H9 (cell line): ENCODE measurements around the gene PCED1A. TPM values are rescaled to one million over a fixed set of nuclear protein-coding genes. Genes with fewer than 3 reads are reported as not detected.

Experiments used
- DNase-seq: peaks from one replicate; pipeline ENCODE4 v3.0.0-alpha.2; 2017
- H2AFZ ChIP-seq: one replicate; pipeline ENCODE4 v1.6.1; 2013; ENCODE audit warnings: mild to moderate bottlenecking, low read length, control low read depth, moderate library complexity
- H2AK5ac ChIP-seq: 2 replicates; pipeline ENCODE4 v1.6.1; 2013; ENCODE audit warnings: low read length, control low read depth, mixed read lengths; ENCODE audit not compliant: insufficient read length
- H2BK120ac ChIP-seq: one replicate; pipeline ENCODE4 v1.6.1; 2013; ENCODE audit warnings: low read depth, mild to moderate bottlenecking, low read length, control low read depth, inconsistent platforms; ENCODE audit not compliant: poor library complexity, severe bottlenecking
- H2BK12ac ChIP-seq: 2 replicates; pipeline ENCODE4 v1.6.1; 2013; ENCODE audit warnings: low read length, control low read depth, mixed read lengths, low read depth; ENCODE audit not compliant: insufficient read length
- H2BK15ac ChIP-seq: 2 replicates; pipeline ENCODE4 v1.6.1; 2013; ENCODE audit warnings: low read depth, low read length, control low read depth
- H2BK20ac ChIP-seq: one replicate; pipeline ENCODE4 v1.6.1; 2013; ENCODE audit warnings: low read depth, mild to moderate bottlenecking, low read length, control low read depth, inconsistent platforms; ENCODE audit not compliant: poor library complexity, severe bottlenecking
- H2BK5ac ChIP-seq: 2 replicates; pipeline ENCODE4 v1.6.1; 2013; ENCODE audit warnings: low read length, control low read depth, mixed read lengths; ENCODE audit not compliant: insufficient read length
- H3K14ac ChIP-seq: 2 replicates; pipeline ENCODE4 v1.6.1; 2013; ENCODE audit warnings: low read length, control low read depth; ENCODE audit not compliant: insufficient read depth
- H3K18ac ChIP-seq: 2 replicates; pipeline ENCODE4 v1.6.1; 2013; ENCODE audit warnings: low read depth, mild to moderate bottlenecking, mixed read lengths, low read length, control low read depth; ENCODE audit not compliant: insufficient read length
- H3K23ac ChIP-seq: 2 replicates; pipeline ENCODE4 v1.6.1; 2013; ENCODE audit warnings: low read length, control low read depth, mixed read lengths, low read depth; ENCODE audit not compliant: insufficient read length
- H3K23me2 ChIP-seq: 2 replicates; pipeline ENCODE4 v1.6.1; 2013; ENCODE audit warnings: low read depth, mild to moderate bottlenecking, mixed read lengths, low read length, control low read depth; ENCODE audit not compliant: insufficient read length, poor library complexity, severe bottlenecking
- H3K27ac ChIP-seq: 2 replicates; pipeline ENCODE4 v1.5.1; 2013; ENCODE audit warnings: low read length, control low read depth, mixed read lengths, low read depth; ENCODE audit not compliant: insufficient read length
- H3K27me3 ChIP-seq: 2 replicates; pipeline ENCODE4 v1.6.1; 2013; ENCODE audit warnings: low read length, control low read depth, inconsistent platforms; ENCODE audit not compliant: insufficient read depth
- H3K4ac ChIP-seq: 2 replicates; pipeline ENCODE4 v1.6.1; 2013; ENCODE audit warnings: low read depth, mild to moderate bottlenecking, control low read depth, inconsistent platforms, low read length, moderate library complexity
- H3K4me1 ChIP-seq: 2 replicates; pipeline ENCODE4 v1.6.1; 2013; ENCODE audit warnings: low read length, control low read depth, inconsistent platforms; ENCODE audit not compliant: insufficient read depth
- H3K4me2 ChIP-seq: 2 replicates; pipeline ENCODE4 v1.6.1; 2013; ENCODE audit warnings: low read length, control low read depth, mixed read lengths; ENCODE audit not compliant: insufficient read length, insufficient read depth
- H3K56ac ChIP-seq: 2 replicates; pipeline ENCODE4 v1.6.1; 2013; ENCODE audit warnings: low read depth, mild to moderate bottlenecking, mixed read lengths, low read length, control low read depth; ENCODE audit not compliant: insufficient read length
- H3K79me1 ChIP-seq: 2 replicates; pipeline ENCODE4 v1.6.1; 2013; ENCODE audit warnings: low read depth, mild to moderate bottlenecking, moderate library complexity, low read length, control low read depth, inconsistent platforms; ENCODE audit not compliant: insufficient read depth, poor library complexity, severe bottlenecking
- H3K79me2 ChIP-seq: 2 replicates; pipeline ENCODE4 v1.6.1; 2013; ENCODE audit warnings: low read length, control low read depth, inconsistent platforms; ENCODE audit not compliant: insufficient read depth
- H3K9ac ChIP-seq: 2 replicates; pipeline ENCODE4 v1.6.1; 2013; ENCODE audit warnings: low read length, control low read depth, mixed read lengths; ENCODE audit not compliant: insufficient read length; ENCODE audit errors: extremely low read depth
- H3K9me3 ChIP-seq: one replicate; pipeline ENCODE4 v1.6.1; 2013; ENCODE audit warnings: low read depth, low read length, inconsistent platforms; ENCODE audit not compliant: control insufficient read depth
- H3T11ph ChIP-seq: one replicate; pipeline ENCODE4 v1.6.1; 2013; ENCODE audit warnings: mild to moderate bottlenecking, low read length, control low read depth, inconsistent platforms
- H4K20me1 ChIP-seq: one replicate; pipeline ENCODE4 v1.6.1; 2013; ENCODE audit not compliant: control insufficient read depth, insufficient read length, insufficient read depth
- H4K5ac ChIP-seq: 2 replicates; pipeline ENCODE4 v1.6.1; 2013; ENCODE audit warnings: low read depth, mild to moderate bottlenecking, mixed read lengths, low read length, control low read depth; ENCODE audit not compliant: insufficient read length
- H4K8ac ChIP-seq: replicated peaks from 2 replicates; pipeline ENCODE4 v1.6.1; 2013; ENCODE audit warnings: low read length, control low read depth, mixed read lengths, low read depth; ENCODE audit not compliant: insufficient read length
- H4K91ac ChIP-seq: 2 replicates; pipeline ENCODE4 v1.6.1; 2013; ENCODE audit warnings: low read depth, mild to moderate bottlenecking, moderate library complexity, mixed read lengths, low read length, control low read depth; ENCODE audit not compliant: insufficient read length
- H3K27ac Mint-ChIP-seq, 3 experiments: 2 replicates in 2 of 3; 3 replicates in 1 of 3; pipeline ENCODE4 v1.8.0; 2020 to 2021; ENCODE audit warnings: mixed read lengths in 3 of 3, mild to moderate bottlenecking in 1 of 3, moderate library complexity in 1 of 3
- H3K27me3 Mint-ChIP-seq: 2 replicates; pipeline ENCODE4 v1.8.0; 2021; ENCODE audit warnings: low read depth, mild to moderate bottlenecking, moderate library complexity, mixed read lengths
- H3K36me3 Mint-ChIP-seq, 3 experiments: 2 replicates in 2 of 3; 3 replicates in 1 of 3; pipeline ENCODE4 v1.8.0; 2020 to 2021; ENCODE audit warnings: low read depth in 3 of 3, mixed read lengths in 3 of 3; ENCODE audit not compliant: insufficient read depth in 1 of 3
- H3K4me1 Mint-ChIP-seq, 2 experiments: 2 replicates each; pipeline ENCODE4 v1.8.0; 2020; ENCODE audit warnings: mixed read lengths in 2 of 2
- H3K4me3 Mint-ChIP-seq, 2 experiments: 2 replicates in 1 of 2; 3 replicates in 1 of 2; pipeline ENCODE4 v1.8.0; 2020 to 2021; ENCODE audit warnings: mild to moderate bottlenecking in 2 of 2, mixed read lengths in 2 of 2, moderate library complexity in 1 of 2
- H3K9me3 Mint-ChIP-seq, 2 experiments: 2 replicates in 1 of 2; 3 replicates in 1 of 2; pipeline ENCODE4 v1.8.0; 2020; ENCODE audit warnings: mild to moderate bottlenecking in 2 of 2, mixed read lengths in 2 of 2, moderate library complexity in 1 of 2
- CTCF ChIP-seq: fragments of 200-600 bp; sonication (generic); conservative IDR thresholded peaks from 3 replicates; pipeline ENCODE4 v1.8.0; 2021; ENCODE audit warnings: antibody characterized with exemption, mild to moderate bottlenecking
- WGBS: extraction: QIAGEN DNeasy Blood & Tissue Kit; methylation state at CpG from one replicate; pipeline ENCODE4 v1.1.7; 2013; ENCODE audit warnings: missing lambda C conversion rate, low lambda C conversion rate, mixed read lengths; ENCODE audit not compliant: insufficient read length; ENCODE audit errors: extremely low coverage; 5-methylcytosine and 5-hydroxymethylcytosine counted together
- total RNA-seq: library from RNA; stranded (reverse); gene quantifications from 2 replicates; pipeline ENCODE4 v1.2.1, GENCODE V29; 2021

PCED1A gene
- total RNA-seq, 1 experiment from 2014 or later: 30.8 TPM

- H3K27ac ChIP-seq: no peak overlapping the region
Observed at GRCh38 chr20:2799271-2799670, 41.2 kb downstream of the PCED1A start.

More at GRCh38 chr20:2799271-2799670, 41.2 kb downstream of the PCED1A start:
- no peak overlapping the region for H3T11ph ChIP-seq
- no peaks in the 10 kb centered on the region; the same call in 1 of the 2 replicates for H3K4me1 ChIP-seq
- DNase-seq: peak; percentile 37
- no peak overlapping the region for H2BK15ac ChIP-seq
- no peak overlapping the region for H4K91ac ChIP-seq
- no peak overlapping the region for H2BK20ac ChIP-seq
- H3K27ac Mint-ChIP-seq: peak overlapping the region in 1 of 3 experiments; percentile 96; a peak in 2 of 7 replicates
- H3K4me2 ChIP-seq: peak overlapping the region; percentile 70
- no peak overlapping the region for H3K56ac ChIP-seq
- peaks cover 31% of the 10 kb centered on the region for H3K27me3 Mint-ChIP-seq
- H2BK120ac ChIP-seq: no peak overlapping the region
- peaks cover 23 to 58% (median 36%) of the 10 kb centered on the region in 3 experiments for H3K36me3 Mint-ChIP-seq
- H3K23ac ChIP-seq: no peak overlapping the region
- no peaks in the 10 kb centered on the region for H4K20me1 ChIP-seq
- no peaks in the 10 kb centered on the region for H3K9me3 ChIP-seq
- H4K5ac ChIP-seq: no peak overlapping the region
- H3K18ac ChIP-seq: no peak overlapping the region
- H3K4me3 Mint-ChIP-seq: peak overlapping the region; percentile 98 to 99
- no peak overlapping the region for H3K14ac ChIP-seq
- H2AFZ ChIP-seq: no peak overlapping the region
- H3K9me3 Mint-ChIP-seq: no peaks in the 10 kb centered on the region; a peak in 1 of 5 replicates
- no peak overlapping the region for H3K4ac ChIP-seq
- H3K9ac ChIP-seq: no peak overlapping the region
- H3K79me2 ChIP-seq: no peaks in the 10 kb centered on the region
- peaks cover 25 to 30% of the 10 kb centered on the region in 2 experiments for H3K4me1 Mint-ChIP-seq
- H2AK5ac ChIP-seq: no peak overlapping the region
- H4K8ac ChIP-seq: no peak overlapping the region
- H2BK12ac ChIP-seq: no peak overlapping the region
- no peaks in the 10 kb centered on the region for H3K79me1 ChIP-seq
- H2BK5ac ChIP-seq: no peak overlapping the region
- TF ChIP-seq CTCF: no peak
- peaks cover 19% of the 10 kb centered on the region for H3K27me3 ChIP-seq
- WGBS: no CpG with 5 or more reads among the region's 9 CpGs
- H3K23me2 ChIP-seq: peaks cover 7% of the 10 kb centered on the region
